Measurements from ENCODE around the gene MT1H.
"Not testable (repeated sequence)": the region's sequence is repeated elsewhere in the genome, so short reads cannot be mapped to it uniquely, and the experiment has no call there.

The MT1H gene

GRCh38 chr16:56684926-56685590 lies 15.4 kb downstream of the MT1H start:
- no peak for DNase-seq (ENCODE audit: low spot score)

- no peak for DNase-seq (ENCODE audit: low spot score)
Measured at GRCh38 chr16:56686758-56687157, 17.1 kb downstream of the MT1H start.

GRCh38 chr16:56688762-56689161 lies 19.1 kb downstream of the MT1H start:
- no peak for DNase-seq (ENCODE audit: low spot score)

- no peak for DNase-seq (ENCODE audit: low spot score)
Measured at GRCh38 chr16:56689171-56689570, 19.6 kb downstream of the MT1H start.

GRCh38 chr16:56690420-56691122 lies 21.0 kb downstream of the MT1H start:
- no peak for DNase-seq (ENCODE audit: low spot score)

- no peak for DNase-seq (ENCODE audit: low spot score)
Measured at GRCh38 chr16:56691885-56692284, 22.3 kb downstream of the MT1H start.

GRCh38 chr16:56695246-56695645 lies 25.6 kb downstream of the MT1H start:
- no peak for DNase-seq (ENCODE audit: low spot score)

GRCh38 chr16:56697456-56698155 lies 28.0 kb downstream of the MT1H start:
- no peak for DNase-seq (ENCODE audit: low spot score)

- DNase-seq (ENCODE audit: low spot score) = no peak
Measured at GRCh38 chr16:56700195-56700594, 30.6 kb downstream of the MT1H start.

- DNase-seq (ENCODE audit: low spot score) = no peak
Measured at GRCh38 chr16:56700631-56701030, 31.0 kb downstream of the MT1H start.

- no peak for DNase-seq (ENCODE audit: low spot score)
Measured at GRCh38 chr16:56701534-56701933, 31.9 kb downstream of the MT1H start.

- DNase-seq (ENCODE audit: low spot score) = no peak
Measured at GRCh38 chr16:56702836-56703235, 33.2 kb downstream of the MT1H start.

- no peak for DNase-seq (ENCODE audit: low spot score)
Measured at GRCh38 chr16:56708525-56709442, 39.2 kb downstream of the MT1H start.

- DNase-seq (ENCODE audit: low spot score) = no peak
Measured at GRCh38 chr16:56709443-56710040, 39.9 kb downstream of the MT1H start.

GRCh38 chr16:56710181-56710737 lies 40.6 kb downstream of the MT1H start:
- no peak for DNase-seq (ENCODE audit: low spot score)

- DNase-seq (ENCODE audit: low spot score) = no peak
Measured at GRCh38 chr16:56711862-56712261, 42.2 kb downstream of the MT1H start.

GRCh38 chr16:56713794-56714193 lies 44.2 kb downstream of the MT1H start:
- DNase-seq (ENCODE audit: low spot score) = no peak

- DNase-seq (ENCODE audit: low spot score) = no peak
Measured at GRCh38 chr16:56715126-56715525, 45.5 kb downstream of the MT1H start.

GRCh38 chr16:56716761-56717160 lies 47.1 kb downstream of the MT1H start:
- DNase-seq (ENCODE audit: low spot score) = no peak

GRCh38 chr16:56717532-56717931 lies 47.9 kb downstream of the MT1H start:
- not testable (repeated sequence) for DNase-seq (ENCODE audit: low spot score)

All from left forelimb (tissue), 1 donor.